ENCODE measurements around the gene CEP170B.
"Not testable (repeated sequence)": the region's sequence is repeated elsewhere in the genome, so short reads cannot be mapped to it uniquely, and the experiment has no call there.

The CEP170B gene

DNA sequence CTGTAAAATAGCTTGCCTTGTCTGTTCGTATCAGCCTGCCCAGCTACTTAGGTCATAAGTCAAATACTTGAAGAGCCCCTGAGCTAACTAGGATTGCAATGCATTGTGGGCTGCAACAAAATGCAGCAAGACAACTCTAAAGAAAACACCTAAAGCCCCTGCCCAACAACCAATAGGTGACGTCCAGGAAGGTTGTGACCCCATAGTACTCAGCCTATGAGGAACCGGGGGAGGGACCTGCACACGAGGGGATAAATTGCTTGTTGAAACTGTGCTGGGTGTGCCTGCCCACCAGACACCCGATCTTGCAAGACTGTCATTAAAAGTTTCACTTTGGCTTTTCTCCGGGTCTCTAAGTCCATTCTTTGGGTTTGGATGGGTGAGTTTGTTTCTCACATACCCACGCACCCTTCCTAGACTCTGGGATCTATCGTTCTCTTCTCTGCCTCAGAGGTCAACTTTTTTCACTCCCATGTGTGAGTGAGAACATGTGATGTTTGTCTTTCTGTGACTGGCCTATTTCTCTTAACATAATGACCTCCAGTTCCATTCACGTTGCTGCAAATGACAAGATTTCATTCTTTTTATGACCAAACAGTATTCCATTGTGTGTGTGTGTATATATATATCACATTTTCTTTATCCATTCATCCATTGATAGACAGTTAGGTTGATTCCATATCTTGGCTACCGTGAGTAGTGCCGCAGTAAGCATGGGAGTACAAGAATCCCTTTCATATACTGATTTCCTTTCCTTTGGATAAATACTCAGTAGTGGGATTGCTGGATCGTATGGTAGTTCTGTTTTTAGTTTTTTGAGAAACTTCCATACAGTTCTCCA, 54.3 kb downstream of the CEP170B start:
- H3K27me3 ChIP-seq (ENCODE audit: control insufficient read depth in 2 of 2, insufficient read depth in 2 of 2, low read length in 2 of 2); H3K4me3 ChIP-seq (ENCODE audit: low read length in 2 of 2); H3K27ac ChIP-seq (ENCODE audit: low read depth in 2 of 2, low read length in 2 of 2); H3K9ac ChIP-seq (ENCODE audit: low read depth in 1 of 2, low read length in 2 of 2); H3K36me3 ChIP-seq (ENCODE audit: control insufficient read depth in 2 of 2, insufficient read depth in 2 of 2, low read length in 2 of 2); H3K4me1 ChIP-seq (ENCODE audit: control insufficient read depth in 2 of 2, insufficient read depth in 2 of 2, low read length in 2 of 2); H3K9me3 ChIP-seq (ENCODE audit: control insufficient read depth in 2 of 2, low read length in 2 of 2): not testable (repeated sequence)

DNA sequence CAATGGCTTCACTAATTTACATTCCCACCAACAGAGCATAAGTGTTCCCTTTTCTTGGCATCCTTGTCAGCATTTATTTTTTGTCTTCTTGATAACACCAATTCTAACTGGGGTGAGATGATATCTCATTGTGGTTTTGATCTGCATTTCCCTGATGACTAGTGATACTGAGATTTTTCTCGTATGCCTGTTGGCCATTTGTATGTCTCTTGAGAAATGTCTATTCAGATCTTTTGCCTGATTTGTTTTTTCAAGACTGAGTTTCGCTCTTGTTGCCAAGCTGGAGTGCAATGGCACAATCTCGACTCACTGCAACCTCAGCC, 54.9 kb downstream of the CEP170B start:
- no peaks in the 10 kb centered on the region for H3K36me3 ChIP-seq (ENCODE audit: control insufficient read depth in 2 of 2, insufficient read depth in 2 of 2, low read length in 2 of 2)
- H3K4me3 ChIP-seq (ENCODE audit: low read length in 2 of 2): no peak overlapping the region
- no peaks in the 10 kb centered on the region for H3K4me1 ChIP-seq (ENCODE audit: control insufficient read depth in 2 of 2, insufficient read depth in 2 of 2, low read length in 2 of 2)
- no peak overlapping the region for H3K9ac ChIP-seq (ENCODE audit: low read depth in 1 of 2, low read length in 2 of 2)
- H3K9me3 ChIP-seq (ENCODE audit: control insufficient read depth in 2 of 2, low read length in 2 of 2): no peaks in the 10 kb centered on the region
- H3K27ac ChIP-seq (ENCODE audit: low read depth in 2 of 2, low read length in 2 of 2): no peak overlapping the region
- no peaks in the 10 kb centered on the region for H3K27me3 ChIP-seq (ENCODE audit: control insufficient read depth in 2 of 2, insufficient read depth in 2 of 2, low read length in 2 of 2)

DNA sequence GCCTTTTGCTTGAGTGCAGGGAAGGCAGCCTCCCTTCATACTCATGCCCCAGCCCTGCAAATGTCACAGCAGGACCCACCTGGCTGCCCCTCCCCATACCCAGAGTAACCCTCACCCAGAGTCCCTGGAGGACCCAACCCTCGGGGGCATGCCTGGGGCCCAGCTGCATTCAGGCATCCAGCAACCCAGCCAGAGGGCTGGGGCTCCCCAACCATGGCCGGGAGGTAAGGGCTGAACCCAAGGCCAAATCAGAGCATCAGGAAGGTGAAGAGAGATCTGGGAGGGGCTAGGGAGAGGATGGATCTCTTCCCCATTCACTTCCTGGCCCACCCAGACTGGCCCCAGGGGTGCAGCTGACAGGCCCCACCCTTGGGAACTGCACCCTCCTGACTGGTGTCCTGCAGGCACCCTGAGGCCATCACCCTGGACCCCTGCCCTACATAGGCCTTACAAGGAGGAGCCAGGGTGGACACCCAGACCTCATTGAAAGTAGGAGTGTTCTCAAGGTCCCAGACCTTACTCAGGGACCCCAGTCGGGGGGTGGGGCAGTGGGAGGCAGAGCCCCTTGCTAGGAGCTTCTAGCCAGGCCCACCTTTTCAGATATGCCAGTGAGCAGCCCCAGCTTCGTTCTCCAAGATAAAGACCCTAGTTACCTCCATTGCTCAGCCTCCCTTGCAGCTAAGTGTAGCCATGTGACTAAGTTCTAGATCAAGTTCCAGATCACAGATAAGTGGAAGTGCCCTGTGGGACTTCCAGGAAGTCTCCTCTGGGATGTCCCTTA, 58.8 kb downstream of the CEP170B start:
- Histone ChIP-seq H3K27ac (ENCODE audit: low read depth in 2 of 2, low read length in 2 of 2) (no peak overlapping the region), H3K36me3 (ENCODE audit: control insufficient read depth in 2 of 2, insufficient read depth in 2 of 2, low read length in 2 of 2) (no peaks in the 10 kb centered on the region), H3K9me3 (ENCODE audit: control insufficient read depth in 2 of 2, low read length in 2 of 2) (no peaks in the 10 kb centered on the region), H3K4me1 (ENCODE audit: control insufficient read depth in 2 of 2, insufficient read depth in 2 of 2, low read length in 2 of 2) (peaks cover 2 to 11% of the 10 kb centered on the region in 2 donors), H3K4me3 (ENCODE audit: low read length in 2 of 2) (no peak overlapping the region), H3K27me3 (ENCODE audit: control insufficient read depth in 2 of 2, insufficient read depth in 2 of 2, low read length in 2 of 2) (no peaks in the 10 kb centered on the region), H3K9ac (ENCODE audit: low read depth in 1 of 2, low read length in 2 of 2) (no peak overlapping the region)

DNA sequence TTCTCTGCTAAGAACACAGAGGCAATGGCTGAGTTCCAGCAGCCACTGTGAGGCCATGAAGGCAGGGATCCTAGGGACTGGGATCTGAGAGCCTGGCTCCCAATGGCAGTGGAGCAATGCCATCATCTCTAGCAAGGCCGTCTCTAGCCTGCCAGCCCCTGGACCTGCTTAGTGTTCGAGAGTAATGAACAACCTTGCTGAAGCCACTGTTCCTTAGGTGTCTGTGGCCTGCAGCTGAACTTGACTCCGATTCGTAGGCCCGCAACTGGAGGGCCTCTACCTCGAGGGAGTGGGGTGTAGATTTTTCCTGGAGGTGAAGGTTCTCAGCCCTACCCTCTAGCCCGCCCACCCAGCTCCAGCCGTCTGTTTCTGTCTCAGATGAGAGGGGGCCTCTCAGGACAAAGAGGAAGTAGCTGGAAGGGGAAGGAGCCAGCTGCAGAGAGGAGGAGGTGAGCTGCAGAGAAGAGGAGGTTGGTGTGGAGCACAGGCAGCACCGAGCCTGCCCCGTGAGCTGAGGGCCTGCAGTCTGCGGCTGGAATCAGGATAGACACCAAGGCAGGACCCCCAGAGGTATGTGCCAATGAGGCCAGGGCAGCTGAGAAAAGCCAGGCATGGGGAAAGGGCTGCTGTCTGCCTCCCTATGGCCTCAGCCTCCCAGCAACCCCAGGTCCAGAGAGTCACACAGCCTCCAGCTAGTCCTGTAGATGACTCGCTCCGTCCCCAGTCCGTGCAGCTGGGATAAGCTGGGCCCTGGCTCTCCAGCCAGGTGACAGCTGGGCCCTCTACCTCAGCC, 59.5 kb downstream of the CEP170B start, which contains the start of gene PLD4:
Gene PLD4 (plus strand): TSS at position 459 of the 793 bp plus-strand sequence. CDS start 2,262 bp downstream, outside the sequence.
- Histone ChIP-seq H3K9ac (ENCODE audit: low read depth in 1 of 2, low read length in 2 of 2) (no peak within 1 kb of the TSS), H3K27ac (ENCODE audit: low read depth in 2 of 2, low read length in 2 of 2) (peak within 1 kb of the TSS in 1 of 2 donors; percentile 9)

DNA sequence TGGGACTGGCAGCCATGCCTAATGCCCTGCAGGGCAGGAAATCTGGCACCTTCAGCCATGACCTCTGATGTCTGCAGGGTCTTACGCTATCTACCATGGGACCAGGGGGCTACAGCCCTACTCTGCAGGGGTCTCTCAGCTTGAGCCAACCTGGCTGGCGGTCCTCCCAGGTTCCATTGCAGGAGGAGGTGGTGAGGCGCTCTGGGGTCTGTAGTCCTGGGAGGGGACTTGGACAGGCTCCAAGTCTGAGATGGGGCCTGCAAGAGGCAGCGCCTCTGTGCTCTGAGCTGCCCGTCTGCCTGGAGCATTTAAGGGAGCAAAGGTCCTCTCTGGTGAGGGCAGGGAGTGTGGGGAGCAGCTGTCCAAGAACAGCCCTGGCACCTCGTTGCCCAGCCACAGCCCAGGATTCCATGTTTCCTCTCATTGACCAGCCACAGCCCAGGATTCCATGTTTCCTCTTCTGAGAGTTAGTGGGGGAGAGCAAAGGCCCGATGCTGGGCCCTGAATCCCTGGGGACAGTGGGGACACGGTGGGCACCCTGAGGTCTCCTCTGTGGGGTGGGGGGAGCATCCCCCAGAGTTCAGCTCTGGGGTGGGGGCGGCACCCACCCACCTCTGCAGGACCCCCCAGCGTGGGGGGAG, 60.3 kb downstream of the CEP170B start:
- Histone ChIP-seq H3K4me1 (ENCODE audit: control insufficient read depth in 2 of 2, insufficient read depth in 2 of 2, low read length in 2 of 2) (peaks cover 2 to 11% of the 10 kb centered on the region in 2 donors), H3K27ac (ENCODE audit: low read depth in 2 of 2, low read length in 2 of 2) (no peak overlapping the region), H3K9ac (ENCODE audit: low read depth in 1 of 2, low read length in 2 of 2) (no peak overlapping the region), H3K27me3 (ENCODE audit: control insufficient read depth in 2 of 2, insufficient read depth in 2 of 2, low read length in 2 of 2) (peaks cover 3 to 4% of the 10 kb centered on the region in 2 donors), H3K36me3 (ENCODE audit: control insufficient read depth in 2 of 2, insufficient read depth in 2 of 2, low read length in 2 of 2) (no peaks in the 10 kb centered on the region), H3K4me3 (ENCODE audit: low read length in 2 of 2) (peak overlapping the region in 1 of 2 donors; percentile 50), H3K9me3 (ENCODE audit: control insufficient read depth in 2 of 2, low read length in 2 of 2) (no peaks in the 10 kb centered on the region)

More for the DNA sequence above, 59.5 kb downstream of the CEP170B start, which contains the start of gene PLD4:
- Histone ChIP-seq H3K9me3 (ENCODE audit: control insufficient read depth in 2 of 2, low read length in 2 of 2) (no peaks in the 10 kb centered on the region), H3K27me3 (ENCODE audit: control insufficient read depth in 2 of 2, insufficient read depth in 2 of 2, low read length in 2 of 2) (peaks cover 0 to 4% of the 10 kb centered on the region in 2 donors), H3K4me3 (ENCODE audit: low read length in 2 of 2) (peak within 1 kb of the TSS in 1 of 2 donors; percentile 50), H3K4me1 (ENCODE audit: control insufficient read depth in 2 of 2, insufficient read depth in 2 of 2, low read length in 2 of 2) (peaks cover 2 to 11% of the 10 kb centered on the region in 2 donors), H3K36me3 (ENCODE audit: control insufficient read depth in 2 of 2, insufficient read depth in 2 of 2, low read length in 2 of 2) (no peaks in the 10 kb centered on the region)

DNA sequence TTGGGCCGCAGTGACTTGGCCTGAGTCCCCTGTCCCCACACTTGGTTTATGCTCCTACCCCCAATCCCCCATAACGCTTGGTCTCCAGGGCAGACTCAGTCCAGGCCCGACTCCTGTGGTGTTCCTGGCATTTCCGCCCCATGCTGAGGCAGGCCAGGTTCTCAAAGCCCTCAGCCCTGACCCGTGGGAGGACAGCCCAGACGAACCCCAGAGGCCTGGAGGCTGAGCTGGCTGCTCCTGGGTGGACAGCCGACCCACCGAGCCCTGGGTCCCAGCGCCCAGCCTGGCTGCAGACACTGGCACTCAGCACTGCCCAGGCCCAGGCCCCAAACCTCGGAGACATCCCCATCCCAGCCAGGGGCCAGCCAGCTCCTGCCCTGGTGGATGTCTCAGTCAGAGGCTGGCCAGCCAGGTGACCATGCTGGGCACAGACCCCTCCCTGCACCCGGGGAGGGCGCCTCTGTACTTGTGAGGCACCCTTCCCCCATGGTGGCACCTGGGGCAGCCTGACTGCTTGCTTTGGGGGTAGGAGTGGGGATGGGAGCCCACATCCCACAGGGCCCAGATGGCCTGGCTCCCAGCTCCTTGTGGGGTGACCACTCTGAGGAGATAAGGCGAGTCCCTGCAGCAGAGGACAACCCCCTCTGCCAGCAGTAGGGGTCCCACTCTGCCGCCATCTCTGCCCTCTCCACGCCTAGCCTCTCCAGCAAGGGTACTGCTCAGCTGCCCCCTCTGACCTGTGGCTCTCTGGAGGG, 61.0 kb downstream of the CEP170B start:
- Histone ChIP-seq H3K36me3 (ENCODE audit: control insufficient read depth in 2 of 2, insufficient read depth in 2 of 2, low read length in 2 of 2) (no peaks in the 10 kb centered on the region), H3K4me3 (ENCODE audit: low read length in 2 of 2) (peak overlapping the region in 1 of 2 donors; percentile 26), H3K9me3 (ENCODE audit: control insufficient read depth in 2 of 2, low read length in 2 of 2) (no peaks in the 10 kb centered on the region), H3K4me1 (ENCODE audit: control insufficient read depth in 2 of 2, insufficient read depth in 2 of 2, low read length in 2 of 2) (peaks cover 2 to 11% of the 10 kb centered on the region in 2 donors), H3K27me3 (ENCODE audit: control insufficient read depth in 2 of 2, insufficient read depth in 2 of 2, low read length in 2 of 2) (peaks cover 4 to 5% of the 10 kb centered on the region in 2 donors), H3K27ac (ENCODE audit: low read depth in 2 of 2, low read length in 2 of 2) (peak overlapping the region in 1 of 2 donors; percentile 16), H3K9ac (ENCODE audit: low read depth in 1 of 2, low read length in 2 of 2) (no peak overlapping the region)

DNA sequence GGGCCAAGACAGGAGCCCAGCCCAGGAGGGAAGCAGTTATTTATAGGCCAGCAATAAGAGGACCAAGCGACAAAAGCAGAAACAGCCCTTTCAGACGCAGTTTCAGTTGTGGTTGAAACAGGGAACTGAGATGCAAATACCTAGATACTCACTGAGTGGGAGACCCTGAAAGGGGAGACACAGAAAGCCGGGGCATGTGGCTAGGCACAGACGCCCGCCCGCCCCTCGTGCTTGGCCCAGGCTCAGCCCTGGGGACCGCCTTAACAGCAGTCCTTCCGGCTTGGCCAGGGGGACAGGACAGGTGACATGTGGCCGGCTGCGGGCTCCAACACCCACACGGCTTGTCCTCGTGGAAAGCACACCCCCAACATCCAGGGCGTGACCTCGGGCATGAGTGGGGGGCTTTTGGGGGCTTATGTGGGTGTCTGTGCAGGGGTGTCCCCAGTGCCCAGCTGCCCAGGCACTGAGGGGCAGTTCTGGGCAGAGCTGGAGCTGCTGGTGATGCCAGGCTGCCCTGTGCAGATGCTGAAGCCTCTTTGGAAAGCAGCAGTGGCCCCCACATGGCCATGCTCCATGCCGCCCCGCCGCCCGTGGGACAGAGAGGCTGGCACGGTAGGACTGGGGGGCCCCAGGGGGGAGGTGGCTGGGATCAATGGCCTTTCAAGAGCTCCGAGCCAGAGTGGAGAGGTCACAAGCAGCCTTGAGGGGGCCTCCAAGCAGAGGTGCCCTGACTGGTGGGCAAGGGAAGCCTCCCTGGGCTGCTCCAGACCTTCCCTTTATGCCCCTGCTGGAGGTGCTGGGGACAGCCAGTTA, 61.8 kb downstream of the CEP170B start:
- peaks cover 2 to 11% of the 10 kb centered on the region in 2 donors for H3K4me1 ChIP-seq (ENCODE audit: control insufficient read depth in 2 of 2, insufficient read depth in 2 of 2, low read length in 2 of 2)

DNA sequence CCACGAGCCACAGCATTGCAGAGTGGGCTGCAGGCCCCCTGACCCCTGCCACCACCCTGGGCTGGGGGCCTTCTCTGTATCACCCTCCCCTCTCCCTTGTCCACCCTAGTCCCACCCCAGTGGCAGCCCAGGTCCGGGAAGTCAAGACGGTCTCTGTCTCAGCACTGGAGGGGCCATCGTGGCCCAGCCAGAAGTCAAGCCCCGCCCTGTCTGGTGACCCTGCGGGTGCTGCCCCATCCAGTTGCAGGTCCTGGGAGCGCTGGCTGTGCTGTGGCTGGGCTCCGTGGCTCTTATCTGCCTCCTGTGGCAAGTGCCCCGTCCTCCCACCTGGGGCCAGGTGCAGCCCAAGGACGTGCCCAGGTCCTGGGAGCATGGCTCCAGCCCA, 62.4 kb downstream of the CEP170B start:
- peaks cover 2 to 11% of the 10 kb centered on the region in 2 donors for H3K4me1 ChIP-seq (ENCODE audit: control insufficient read depth in 2 of 2, insufficient read depth in 2 of 2, low read length in 2 of 2)
- H3K9ac ChIP-seq (ENCODE audit: low read depth in 1 of 2, low read length in 2 of 2): no peak overlapping the region
- H3K27ac ChIP-seq (ENCODE audit: low read depth in 2 of 2, low read length in 2 of 2): no peak overlapping the region
- peaks cover 4 to 13% of the 10 kb centered on the region in 2 donors for H3K27me3 ChIP-seq (ENCODE audit: control insufficient read depth in 2 of 2, insufficient read depth in 2 of 2, low read length in 2 of 2)
- H3K36me3 ChIP-seq (ENCODE audit: control insufficient read depth in 2 of 2, insufficient read depth in 2 of 2, low read length in 2 of 2): no peaks in the 10 kb centered on the region
- no peak overlapping the region for H3K4me3 ChIP-seq (ENCODE audit: low read length in 2 of 2)
- no peaks in the 10 kb centered on the region for H3K9me3 ChIP-seq (ENCODE audit: control insufficient read depth in 2 of 2, low read length in 2 of 2)

More for the DNA sequence above, 61.8 kb downstream of the CEP170B start:
- no peak overlapping the region for H3K9ac ChIP-seq (ENCODE audit: low read depth in 1 of 2, low read length in 2 of 2)
- no peaks in the 10 kb centered on the region for H3K9me3 ChIP-seq (ENCODE audit: control insufficient read depth in 2 of 2, low read length in 2 of 2)
- peak overlapping the region in 1 of 2 donors; percentile 26 for H3K4me3 ChIP-seq (ENCODE audit: low read length in 2 of 2)
- H3K27me3 ChIP-seq (ENCODE audit: control insufficient read depth in 2 of 2, insufficient read depth in 2 of 2, low read length in 2 of 2): peaks cover 4 to 7% of the 10 kb centered on the region in 2 donors
- peak overlapping the region in 1 of 2 donors; percentile 16 for H3K27ac ChIP-seq (ENCODE audit: low read depth in 2 of 2, low read length in 2 of 2)
- H3K36me3 ChIP-seq (ENCODE audit: control insufficient read depth in 2 of 2, insufficient read depth in 2 of 2, low read length in 2 of 2): no peaks in the 10 kb centered on the region
